ENCODE measurements around the gene SLC38A9. TPM values are rescaled to one million over a fixed set of nuclear protein-coding genes. Genes with fewer than 3 reads are reported as not detected.
A peak's percentile ranks its signal among the peaks of the same experiment; 100 is the strongest.

SLC38A9 gene
- total RNA-seq, 2 donors from 2014 or later, result 38.5 to 41.7 TPM

- no peak overlapping the region for H3K27ac Mint-ChIP-seq
Observed at GRCh38 chr5:55706230-55706629, 5.9 kb downstream of the SLC38A9 start.

DNA sequence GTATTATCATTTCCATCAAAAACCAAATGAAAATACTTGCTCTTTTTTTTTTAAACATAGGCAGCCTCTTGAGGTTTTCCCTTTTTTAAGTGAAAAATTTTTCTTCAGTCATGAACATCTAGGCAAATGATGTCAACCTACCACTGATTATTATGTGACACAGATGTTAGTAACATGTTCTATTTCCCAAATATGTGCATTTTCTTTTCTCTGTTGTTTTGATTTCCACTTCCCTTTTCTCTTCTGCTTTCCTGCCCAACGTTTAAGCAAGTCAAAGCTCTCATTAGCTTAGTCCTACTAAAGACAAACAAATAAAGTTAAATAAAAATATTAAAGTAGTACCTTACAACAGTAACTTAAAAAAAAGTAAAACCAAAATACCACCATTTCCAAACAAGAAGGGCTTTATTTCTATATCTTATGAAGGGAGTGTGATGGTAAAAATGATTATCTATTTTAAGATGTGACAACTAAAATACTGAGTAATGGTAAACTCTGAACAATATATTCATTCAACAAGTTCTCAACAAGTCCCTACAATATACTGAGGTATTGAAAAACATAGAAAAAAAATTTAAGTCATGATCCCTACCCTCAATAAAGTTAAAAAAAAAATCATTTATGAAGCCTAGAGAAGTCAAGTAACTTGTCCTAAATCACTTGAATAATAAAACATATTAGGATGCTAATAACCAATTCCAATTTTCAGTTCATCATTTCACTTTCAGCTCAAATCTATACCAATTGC lies 9.4 kb downstream of the SLC38A9 start:
- WGBS, 2 experiments (ENCODE audit: insufficient coverage in 1 of 2, insufficient read length in 1 of 2), result 100% methylated on average over 1 of the region's 1 CpG; no CpG with 5 or more reads in 1 of the 2 experiments
- Mint-ChIP-seq H3K27me3 (ENCODE audit: insufficient read depth) (no peaks in the 10 kb centered on the region), H3K4me3 (no peak overlapping the region), H3K27ac (no peak overlapping the region), H3K36me3 (ENCODE audit: low read depth) (peaks cover 52% of the 10 kb centered on the region), H3K4me1 (no peaks in the 10 kb centered on the region), H3K9me3 (peaks cover 16% of the 10 kb centered on the region)
- Histone ChIP-seq H3K36me3 (ENCODE audit: control insufficient read depth, insufficient read depth, low read length) (peaks cover 37% of the 10 kb centered on the region), H3K27ac (ENCODE audit: low read depth, low read length) (no peak overlapping the region), H3K9me3 (ENCODE audit: control insufficient read depth, low read length) (peaks cover 26% of the 10 kb centered on the region), H3K4me1 (ENCODE audit: control insufficient read depth, insufficient read depth, low read length) (no peaks in the 10 kb centered on the region), H3K27me3 (ENCODE audit: control insufficient read depth, insufficient read depth, low read length, poor library complexity, severe bottlenecking) (no peaks in the 10 kb centered on the region), H3K9ac (ENCODE audit: extremely low read depth, low read length, poor library complexity, severe bottlenecking) (no peak overlapping the region), H3K4me3 (ENCODE audit: low read length) (no peak overlapping the region)
- no peak for DNase-seq
- TF ChIP-seq, protein P1, sequence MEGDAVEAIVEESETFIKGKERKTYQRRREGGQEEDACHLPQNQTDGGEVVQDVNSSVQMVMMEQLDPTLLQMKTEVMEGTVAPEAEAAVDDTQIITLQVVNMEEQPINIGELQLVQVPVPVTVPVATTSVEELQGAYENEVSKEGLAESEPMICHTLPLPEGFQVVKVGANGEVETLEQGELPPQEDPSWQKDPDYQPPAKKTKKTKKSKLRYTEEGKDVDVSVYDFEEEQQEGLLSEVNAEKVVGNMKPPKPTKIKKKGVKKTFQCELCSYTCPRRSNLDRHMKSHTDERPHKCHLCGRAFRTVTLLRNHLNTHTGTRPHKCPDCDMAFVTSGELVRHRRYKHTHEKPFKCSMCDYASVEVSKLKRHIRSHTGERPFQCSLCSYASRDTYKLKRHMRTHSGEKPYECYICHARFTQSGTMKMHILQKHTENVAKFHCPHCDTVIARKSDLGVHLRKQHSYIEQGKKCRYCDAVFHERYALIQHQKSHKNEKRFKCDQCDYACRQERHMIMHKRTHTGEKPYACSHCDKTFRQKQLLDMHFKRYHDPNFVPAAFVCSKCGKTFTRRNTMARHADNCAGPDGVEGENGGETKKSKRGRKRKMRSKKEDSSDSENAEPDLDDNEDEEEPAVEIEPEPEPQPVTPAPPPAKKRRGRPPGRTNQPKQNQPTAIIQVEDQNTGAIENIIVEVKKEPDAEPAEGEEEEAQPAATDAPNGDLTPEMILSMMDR (conservative IDR thresholded peaks at IDR 0.05), result no peak

More at GRCh38 chr5:55706230-55706629, 5.9 kb downstream of the SLC38A9 start:
- Mint-ChIP-seq H3K4me3 (no peak overlapping the region), H3K9me3 (no peaks in the 10 kb centered on the region), H3K27me3 (ENCODE audit: insufficient read depth) (no peaks in the 10 kb centered on the region), H3K36me3 (ENCODE audit: low read depth) (peaks cover 48% of the 10 kb centered on the region), H3K4me1 (no peaks in the 10 kb centered on the region)
- no peak overlapping the region for H3K9ac ChIP-seq (ENCODE audit: extremely low read depth, low read length, poor library complexity, severe bottlenecking)
- TF ChIP-seq, protein P1 (conservative IDR thresholded peaks at IDR 0.05), result no peak
- H3K27me3 ChIP-seq (ENCODE audit: control insufficient read depth, insufficient read depth, low read length, poor library complexity, severe bottlenecking), result no peaks in the 10 kb centered on the region
- no peaks in the 10 kb centered on the region for H3K9me3 ChIP-seq (ENCODE audit: control insufficient read depth, low read length)
- H3K36me3 ChIP-seq (ENCODE audit: control insufficient read depth, insufficient read depth, low read length), result peaks cover 38% of the 10 kb centered on the region
- no peak for DNase-seq
- no peak overlapping the region for H3K4me3 ChIP-seq (ENCODE audit: low read length)
- H3K4me1 ChIP-seq (ENCODE audit: control insufficient read depth, insufficient read depth, low read length), result no peaks in the 10 kb centered on the region
- no peak overlapping the region for H3K27ac ChIP-seq (ENCODE audit: low read depth, low read length)

DNA sequence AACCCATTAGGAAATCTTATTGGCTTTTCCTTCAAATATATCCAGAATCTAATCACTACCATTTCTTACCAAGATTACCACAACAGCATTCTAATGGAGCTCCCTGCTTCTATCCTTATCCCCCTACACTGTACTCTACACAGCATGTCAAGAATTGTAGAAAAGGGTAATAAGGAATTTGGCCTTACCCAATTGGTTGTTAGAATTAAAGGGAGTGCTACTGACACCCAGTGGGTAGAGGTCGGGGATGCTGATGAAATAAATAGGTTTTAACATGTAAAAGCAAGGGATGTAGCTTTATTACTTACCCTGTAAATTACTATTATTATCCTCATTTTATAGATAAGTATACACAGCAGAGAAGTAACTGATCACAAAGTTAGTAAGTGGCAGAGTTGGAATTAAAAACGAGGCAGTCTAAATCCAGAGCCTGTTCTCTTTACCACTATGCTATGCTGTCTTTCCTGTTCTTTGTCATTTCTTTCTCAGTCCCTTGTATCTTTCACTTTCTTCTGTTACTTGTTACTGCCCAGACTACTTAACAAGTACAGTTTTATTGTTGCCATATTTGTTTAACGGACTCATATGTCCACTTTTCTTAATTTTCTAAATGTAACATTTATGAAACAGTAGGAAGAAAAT lies 10.5 kb downstream of the SLC38A9 start:
- no peak overlapping the region for H3K4me3 ChIP-seq (ENCODE audit: low read length)
- H3K27me3 ChIP-seq (ENCODE audit: control insufficient read depth, insufficient read depth, low read length, poor library complexity, severe bottlenecking), result no peaks in the 10 kb centered on the region
- Mint-ChIP-seq H3K27me3 (ENCODE audit: insufficient read depth) (no peaks in the 10 kb centered on the region), H3K36me3 (ENCODE audit: low read depth) (peaks cover 52% of the 10 kb centered on the region), H3K4me1 (no peaks in the 10 kb centered on the region), H3K4me3 (no peak overlapping the region), H3K27ac (no peak overlapping the region), H3K9me3 (peaks cover 27% of the 10 kb centered on the region)
- TF ChIP-seq, protein P1 (conservative IDR thresholded peaks at IDR 0.05), result peak; percentile 32
- no peaks in the 10 kb centered on the region for H3K4me1 ChIP-seq (ENCODE audit: control insufficient read depth, insufficient read depth, low read length)
- peaks cover 41% of the 10 kb centered on the region for H3K36me3 ChIP-seq (ENCODE audit: control insufficient read depth, insufficient read depth, low read length)
- no peak for DNase-seq
- no peak overlapping the region for H3K9ac ChIP-seq (ENCODE audit: extremely low read depth, low read length, poor library complexity, severe bottlenecking)
- H3K9me3 ChIP-seq (ENCODE audit: control insufficient read depth, low read length), result peaks cover 34% of the 10 kb centered on the region
- WGBS, 2 experiments (ENCODE audit: insufficient coverage in 1 of 2, insufficient read length in 1 of 2), result 96% methylated on average over 3 of the region's 3 CpGs; no CpG with 5 or more reads in 1 of the 2 experiments
- H3K27ac ChIP-seq (ENCODE audit: low read depth, low read length), result no peak overlapping the region

Data from endodermal cell (in vitro differentiated cells).